Measurements from ENCODE around the gene CTLA4. TPM values are rescaled to one million over a fixed set of nuclear protein-coding genes. Genes with fewer than 3 reads are reported as not detected.
"Not testable (repeated sequence)": the region's sequence is repeated elsewhere in the genome, so short reads cannot be mapped to it uniquely, and the experiment has no call there.

Gene CTLA4
- total RNA-seq, 6 experiments from 2014 or later, result not detected

DNA sequence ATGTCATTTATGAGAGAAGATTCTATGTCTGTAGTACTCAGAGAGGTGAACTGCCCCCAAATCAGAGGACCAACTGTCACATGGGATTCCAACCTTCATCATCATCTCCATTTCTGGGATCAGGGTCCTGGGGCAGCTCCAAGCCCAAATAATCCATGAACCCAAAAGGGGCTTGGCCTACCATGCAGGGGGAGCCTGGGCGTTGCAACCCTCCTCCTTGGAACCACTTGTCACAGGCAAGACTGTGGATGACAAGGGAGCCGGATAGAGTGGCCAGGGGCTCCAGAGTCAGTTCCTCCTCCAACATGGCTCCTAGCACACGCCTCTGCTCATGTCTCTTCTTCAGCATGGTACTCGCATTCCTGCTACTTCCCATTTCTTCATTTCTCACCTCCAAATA, 7.9 kb downstream of the CTLA4 start:
- no peak for TF ChIP-seq POLR2A (IDR thresholded peaks at IDR 0.05)
- TF ChIP-seq CTCF (IDR thresholded peaks at IDR 0.05), result no peak
- H3K36me3 ChIP-seq, result no peaks in the 10 kb centered on the region
- no peaks in the 10 kb centered on the region for H3K4me1 ChIP-seq
- DNase-seq (no peak), ATAC-seq (no peak)
- H3K27ac ChIP-seq, result no peak overlapping the region
- intact Hi-C loops (cut with DNase I), result no loop called here
- WGBS (ENCODE audit: insufficient coverage, low coverage, low lambda C conversion rate, missing lambda C conversion rate), result 100% methylated on average over 1 of the region's 4 CpGs
- H3K4me3 ChIP-seq, result no peak overlapping the region
- H3K9me3 ChIP-seq, result no peaks in the 10 kb centered on the region
- no peaks in the 10 kb centered on the region for H3K27me3 ChIP-seq

DNA sequence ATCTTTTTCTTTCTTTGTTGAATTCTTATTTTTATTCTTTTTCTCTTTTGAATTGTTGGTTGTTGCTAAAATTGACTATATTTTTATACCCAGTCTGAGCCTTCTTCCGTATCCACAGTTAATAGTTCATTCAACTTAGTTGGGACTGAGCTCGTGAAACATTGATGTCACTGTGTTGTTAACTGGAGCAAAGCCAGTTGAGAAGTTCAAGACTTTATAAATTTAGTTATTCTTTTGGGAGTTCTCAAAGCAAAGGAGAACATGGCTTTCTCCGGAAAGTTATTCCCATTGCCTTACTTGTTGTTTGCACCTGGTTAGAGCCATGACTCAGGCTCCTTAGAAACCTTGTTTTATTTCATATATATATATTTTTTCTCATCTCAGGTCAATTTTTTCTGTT, 8.8 kb downstream of the CTLA4 start:
- 60% methylated on average over 3 of the region's 3 CpGs for WGBS (ENCODE audit: insufficient coverage, low coverage, low lambda C conversion rate, missing lambda C conversion rate)
- Histone ChIP-seq H3K4me3 (no peak overlapping the region), H3K27ac (no peak overlapping the region), H3K4me1 (no peaks in the 10 kb centered on the region), H3K9me3 (no peaks in the 10 kb centered on the region), H3K36me3 (no peaks in the 10 kb centered on the region), H3K27me3 (no peaks in the 10 kb centered on the region)
- DNase-seq (no peak), ATAC-seq (no peak)
- intact Hi-C loops (cut with DNase I), result no loop called here
- TF ChIP-seq CTCF (IDR thresholded peaks at IDR 0.05) (no peak), POLR2A (IDR thresholded peaks at IDR 0.05) (no peak)

DNA sequence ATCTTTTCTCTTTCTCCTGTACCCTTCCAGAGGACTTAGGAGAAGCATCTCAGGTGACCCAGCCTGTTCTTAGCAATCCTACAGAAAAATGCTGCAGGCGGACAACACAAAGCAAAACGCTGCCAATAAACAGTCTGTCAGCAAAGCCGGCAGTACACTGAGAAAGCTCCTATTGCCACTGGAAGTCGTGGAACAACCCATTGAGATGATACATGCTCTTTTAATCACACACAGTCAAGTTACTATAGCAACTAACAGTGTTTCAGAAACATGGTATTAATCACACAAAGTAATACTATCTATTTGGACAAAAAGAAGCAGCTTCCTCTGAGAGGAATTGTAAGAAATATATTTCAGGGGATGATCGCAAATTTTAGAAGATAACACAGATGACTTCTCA, 10.5 kb downstream of the CTLA4 start:
- Histone ChIP-seq H3K4me1 (no peaks in the 10 kb centered on the region), H3K4me3 (no peak overlapping the region), H3K27ac (no peak overlapping the region), H3K27me3 (no peaks in the 10 kb centered on the region), H3K9me3 (no peaks in the 10 kb centered on the region), H3K36me3 (no peaks in the 10 kb centered on the region)
- DNase-seq (no peak), ATAC-seq (no peak)
- TF ChIP-seq CTCF (IDR thresholded peaks at IDR 0.05) (no peak), POLR2A (IDR thresholded peaks at IDR 0.05) (no peak)
- intact Hi-C loops (cut with DNase I), result no loop called here
- 33% methylated on average over 5 of the region's 5 CpGs for WGBS (ENCODE audit: insufficient coverage, low coverage, low lambda C conversion rate, missing lambda C conversion rate)

DNA sequence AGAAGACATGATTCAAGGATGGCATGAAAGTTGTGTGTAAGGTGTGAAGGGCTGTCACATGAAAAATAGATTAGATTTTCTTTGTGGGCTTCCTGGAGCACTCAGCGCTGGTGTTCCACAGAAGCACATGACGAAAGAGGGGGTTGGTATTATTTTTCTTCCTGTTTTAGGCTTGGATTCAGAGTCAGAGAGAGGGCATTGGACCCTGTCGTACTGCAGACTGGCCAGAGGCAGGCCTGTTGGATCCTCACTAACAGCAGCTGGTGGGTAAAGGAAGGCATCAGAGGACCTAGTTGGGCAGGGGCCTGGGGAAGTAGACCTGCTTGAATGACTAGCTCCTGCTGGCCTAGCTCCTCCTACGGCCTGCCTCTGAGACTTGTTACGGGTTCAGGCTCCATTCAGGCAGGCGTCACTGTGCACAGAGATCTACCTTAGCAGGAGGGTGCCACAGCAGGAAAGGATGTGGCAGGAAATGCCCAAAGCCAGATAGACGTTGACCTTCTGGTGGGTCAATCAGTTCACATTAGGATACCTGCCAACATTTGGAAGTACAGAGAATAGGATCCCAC, 13.1 kb downstream of the CTLA4 start:
- 33% methylated on average over 1 of the region's 7 CpGs for WGBS (ENCODE audit: insufficient coverage, low coverage, low lambda C conversion rate, missing lambda C conversion rate)
- no peaks in the 10 kb centered on the region for H3K36me3 ChIP-seq
- TF ChIP-seq CTCF (IDR thresholded peaks at IDR 0.05) (no peak), POLR2A (IDR thresholded peaks at IDR 0.05) (no peak)
- ATAC-seq (peak in 3 of 4 donors; percentile 27 to 37 (median 28)), DNase-seq (no peak)
- intact Hi-C loops (cut with DNase I), result no loop called here
- no peak overlapping the region for H3K4me3 ChIP-seq
- no peaks in the 10 kb centered on the region for H3K9me3 ChIP-seq
- no peaks in the 10 kb centered on the region for H3K4me1 ChIP-seq
- no peak overlapping the region for H3K27ac ChIP-seq
- H3K27me3 ChIP-seq, result no peaks in the 10 kb centered on the region

DNA sequence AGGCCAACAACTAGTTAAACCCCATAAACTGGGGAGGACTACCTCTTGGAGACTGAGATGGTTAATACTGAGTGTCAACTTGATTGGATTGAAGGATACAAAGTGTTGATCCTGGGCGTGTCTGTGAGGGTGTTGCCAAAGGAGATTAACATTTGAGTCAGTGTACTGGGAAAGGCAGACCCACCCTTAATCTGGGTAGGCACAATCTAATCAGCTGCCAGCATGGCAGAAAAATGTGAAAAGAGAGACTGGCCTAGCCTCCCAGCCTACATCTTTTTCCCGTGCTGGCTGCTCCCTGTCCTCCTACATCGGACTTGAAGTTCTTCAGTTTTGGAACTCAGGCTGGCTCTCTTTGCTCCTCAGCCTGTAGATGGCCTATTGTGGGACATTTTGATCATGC, 13.6 kb downstream of the CTLA4 start:
- H3K27me3 ChIP-seq; H3K9me3 ChIP-seq; intact Hi-C loops (cut with DNase I); H3K4me1 ChIP-seq; ATAC-seq; H3K4me3 ChIP-seq; H3K27ac ChIP-seq; DNase-seq; H3K36me3 ChIP-seq: not testable (repeated sequence)
- 100% methylated on average over 3 of the region's 3 CpGs for WGBS (ENCODE audit: insufficient coverage, low coverage, low lambda C conversion rate, missing lambda C conversion rate)
